Gastrocnemius medialis (tissue), 4 donors: Measurements from ENCODE around the gene WDR4.

Experiments used
- POLR2A ChIP-seq, 2 donors: fragments of 450-650 bp; IDR thresholded peaks; one replicate each; pipeline ENCODE4 v1.6.1; 2017; ENCODE audit warnings: antibody characterized with exemption in 2 of 2, mild to moderate bottlenecking in 2 of 2, moderate library complexity in 2 of 2
- TF ChIP-seq, protein P1 (sequence below), 5 experiments: fragments of 450-650 bp in 3 of 5; fragments of 200-600 bp in 2 of 5; sonication (generic) in 2 of 5; IDR thresholded peaks in 4 of 5; conservative IDR thresholded peaks in 1 of 5; 1 replicate in 4 of 5; 2 replicates in 1 of 5; pipeline ENCODE4 v1.5.1; 2016 to 2019; ENCODE audit warnings: antibody characterized with exemption in 5 of 5, mild to moderate bottlenecking in 3 of 5, moderate library complexity in 3 of 5

DNA sequence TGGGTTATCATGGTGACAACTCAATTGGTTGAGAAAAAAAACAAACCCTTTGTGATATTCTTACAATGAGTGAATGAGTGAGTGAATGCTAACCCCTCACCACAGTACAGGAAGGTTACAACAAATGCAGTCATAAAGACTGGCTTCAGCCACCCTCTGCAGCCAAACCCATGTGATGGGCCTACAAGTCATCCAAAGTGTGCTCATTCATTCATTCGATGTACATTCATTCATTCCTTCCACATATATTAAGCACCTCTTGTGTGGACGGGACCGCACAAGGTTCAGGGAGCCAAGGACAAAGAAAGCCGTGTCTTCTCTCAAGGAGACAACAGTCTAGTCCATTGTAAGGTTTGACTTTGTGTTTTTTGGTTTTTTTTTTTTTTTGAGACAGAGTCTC lies 49.4 kb downstream of the WDR4 start:
- TF ChIP-seq, protein P1, sequence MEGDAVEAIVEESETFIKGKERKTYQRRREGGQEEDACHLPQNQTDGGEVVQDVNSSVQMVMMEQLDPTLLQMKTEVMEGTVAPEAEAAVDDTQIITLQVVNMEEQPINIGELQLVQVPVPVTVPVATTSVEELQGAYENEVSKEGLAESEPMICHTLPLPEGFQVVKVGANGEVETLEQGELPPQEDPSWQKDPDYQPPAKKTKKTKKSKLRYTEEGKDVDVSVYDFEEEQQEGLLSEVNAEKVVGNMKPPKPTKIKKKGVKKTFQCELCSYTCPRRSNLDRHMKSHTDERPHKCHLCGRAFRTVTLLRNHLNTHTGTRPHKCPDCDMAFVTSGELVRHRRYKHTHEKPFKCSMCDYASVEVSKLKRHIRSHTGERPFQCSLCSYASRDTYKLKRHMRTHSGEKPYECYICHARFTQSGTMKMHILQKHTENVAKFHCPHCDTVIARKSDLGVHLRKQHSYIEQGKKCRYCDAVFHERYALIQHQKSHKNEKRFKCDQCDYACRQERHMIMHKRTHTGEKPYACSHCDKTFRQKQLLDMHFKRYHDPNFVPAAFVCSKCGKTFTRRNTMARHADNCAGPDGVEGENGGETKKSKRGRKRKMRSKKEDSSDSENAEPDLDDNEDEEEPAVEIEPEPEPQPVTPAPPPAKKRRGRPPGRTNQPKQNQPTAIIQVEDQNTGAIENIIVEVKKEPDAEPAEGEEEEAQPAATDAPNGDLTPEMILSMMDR (IDR thresholded peaks at IDR 0.05 in 4 of 5, conservative IDR thresholded peaks at IDR 0.05 in 1 of 5), result no peak
- no peak for TF ChIP-seq POLR2A (IDR thresholded peaks at IDR 0.05)
